HL-60/S4 treated with phorbol 12-myristate 13-acetate at 8.2 ng/mL for 4 days and 3 days (cell line): Measurements from ENCODE around the gene GKN1.
"Not testable (repeated sequence)": the region's sequence is repeated elsewhere in the genome, so short reads cannot be mapped to it uniquely, and the experiment has no call there.

Experiments used
- in situ Hi-C: fragments of 300-500 bp; cut with MboI; formaldehyde crosslinking; loops from 2 replicates; pipeline ENCODE4 v1.15.0; 2022; ENCODE audit warnings: low sequenced_read_pairs

GKN1 gene

GRCh38 chr2:68974251-68974650 lies at the start of gene GKN1:
TSS of gene GKN1 (plus strand) at chr2:68974636. CDS start at chr2:68974678, 42 bp downstream.
- in situ Hi-C loops, result no loop called here

- in situ Hi-C loops, result no loop called here
These were observed 49.0 kb upstream of the GKN1 start for GRCh38 chr2:68925295-68925896.

GRCh38 chr2:68926796-68927195 lies 47.6 kb upstream of the GKN1 start:
- in situ Hi-C loops, result no loop called here

- in situ Hi-C loops, result no loop called here
These were observed 43.2 kb upstream of the GKN1 start for GRCh38 chr2:68931149-68931711.

- in situ Hi-C loops, result no loop called here
These were observed 42.6 kb upstream of the GKN1 start for GRCh38 chr2:68931799-68932198.

- in situ Hi-C loops, result no loop called here
These were observed 42.0 kb upstream of the GKN1 start for GRCh38 chr2:68932402-68932801.

- in situ Hi-C loops, result no loop called here
These were observed 40.4 kb upstream of the GKN1 start for GRCh38 chr2:68934021-68934420.

- in situ Hi-C loops, result no loop called here
These were observed 39.0 kb upstream of the GKN1 start for GRCh38 chr2:68935471-68935870.

- in situ Hi-C loops, result no loop called here
These were observed 38.0 kb upstream of the GKN1 start for GRCh38 chr2:68936427-68936826.

GRCh38 chr2:68936889-68937288 lies 37.5 kb upstream of the GKN1 start:
- in situ Hi-C loops, result no loop called here

- in situ Hi-C loops, result no loop called here
These were observed 36.9 kb upstream of the GKN1 start for GRCh38 chr2:68937346-68938055.

- in situ Hi-C loops, result no loop called here
These were observed 35.5 kb upstream of the GKN1 start for GRCh38 chr2:68938938-68939337.

GRCh38 chr2:68939962-68940361 lies 34.5 kb upstream of the GKN1 start:
- in situ Hi-C loops, result no loop called here

- in situ Hi-C loops, result no loop called here
These were observed 34.1 kb upstream of the GKN1 start for GRCh38 chr2:68940369-68940768.

GRCh38 chr2:68942827-68943226 lies 31.6 kb upstream of the GKN1 start:
- in situ Hi-C loops, result no loop called here

- in situ Hi-C loops, result no loop called here
These were observed 30.6 kb upstream of the GKN1 start for GRCh38 chr2:68943581-68944568.

- in situ Hi-C loops, result no loop called here
These were observed 28.3 kb upstream of the GKN1 start for GRCh38 chr2:68946117-68946516.

- in situ Hi-C loops, result no loop called here
These were observed 25.7 kb upstream of the GKN1 start for GRCh38 chr2:68948710-68949109.

GRCh38 chr2:68951899-68952298 lies 22.5 kb upstream of the GKN1 start:
- in situ Hi-C loops, result no loop called here

GRCh38 chr2:68952887-68953521 lies 21.4 kb upstream of the GKN1 start, which contains the start of gene GKN2:
TSS of gene GKN2 (minus strand) at chr2:68952893. CDS start at chr2:68952861, 32 bp downstream.
- in situ Hi-C loops, result no loop called here

GRCh38 chr2:68955432-68955831 lies 19.0 kb upstream of the GKN1 start:
- in situ Hi-C loops, result not testable (repeated sequence)
